ENCODE measurements around the gene TMEM200A.

GRCh38 chr6:130460934-130461333 lies 95.1 kb downstream of the TMEM200A start:
- TF ChIP-seq POLR2AphosphoS5 (IDR thresholded peaks at IDR 0.05; ENCODE audit: borderline replicate concordance, low read depth, low read length), result no peak
- no peak for TF ChIP-seq EZH2 (IDR thresholded peaks at IDR 0.05)
- TF ChIP-seq FOXP2 (optimal IDR thresholded peaks at IDR 0.05; ENCODE audit: control extremely low read depth, extremely low read length, insufficient read depth), result no peak

Data from SK-N-MC (cell line).